Natural killer cell (primary cell): ENCODE data around the gene SPATA16. TPM values are rescaled to one million over a fixed set of nuclear protein-coding genes. Genes with fewer than 3 reads are reported as not detected.
"Not testable (repeated sequence)": the region's sequence is repeated elsewhere in the genome, so short reads cannot be mapped to it uniquely, and the experiment has no call there.

Experiments used
- ATAC-seq, 3 donors: fragments of 150-1000 bp in 2 of 3; fragments of 200-7000 bp in 1 of 3; cut with Tn5 transposase; 1 replicate in 1 of 3; 2 replicates in 2 of 3; pipeline ENCODE4 v1.10.0; 2021; ENCODE audit warnings: mild to moderate bottlenecking in 2 of 3, moderate library complexity in 2 of 3
- DNase-seq, 2 donors: peaks; one replicate each; pipeline versions ENCODE4 v3.0.0 to v3.0.0-alpha.2; 2013 to 2021; ENCODE audit warnings: mixed read lengths in 1 of 2
- H3K27ac ChIP-seq: one replicate; pipeline ENCODE4 v1.5.1; 2013; ENCODE audit warnings: mild to moderate bottlenecking, low read length
- H3K27me3 ChIP-seq: one replicate; pipeline ENCODE4 v1.6.1; 2013; ENCODE audit warnings: low read length; ENCODE audit not compliant: control insufficient read depth, insufficient read depth
- H3K36me3 ChIP-seq: one replicate; pipeline ENCODE4 v1.6.1; 2013; ENCODE audit warnings: low read length; ENCODE audit not compliant: control insufficient read depth, insufficient read depth
- H3K4me1 ChIP-seq: one replicate; pipeline ENCODE4 v1.6.1; 2013; ENCODE audit warnings: low read length; ENCODE audit not compliant: control insufficient read depth, insufficient read depth
- H3K4me3 ChIP-seq: one replicate; pipeline ENCODE4 v1.5.1; 2013; ENCODE audit warnings: low read length
- H3K9me3 ChIP-seq: one replicate; pipeline ENCODE4 v1.6.1; 2013; ENCODE audit warnings: low read length; ENCODE audit not compliant: control insufficient read depth, insufficient read depth
- H3K27ac Mint-ChIP-seq, 2 donors: one replicate each; pipeline ENCODE4 v1.8.0; 2022; ENCODE audit warnings: mild to moderate bottlenecking in 2 of 2, mixed read lengths in 2 of 2, moderate library complexity in 1 of 2
- H3K27me3 Mint-ChIP-seq, 2 donors: one replicate each; pipeline ENCODE4 v1.8.0; 2022; ENCODE audit warnings: low read depth in 2 of 2, mixed read lengths in 2 of 2
- H3K36me3 Mint-ChIP-seq: one replicate; pipeline ENCODE4 v1.8.0; 2022; ENCODE audit warnings: mixed read lengths
- H3K4me1 Mint-ChIP-seq, 2 donors: one replicate each; pipeline ENCODE4 v1.8.0; 2022; ENCODE audit warnings: mixed read lengths in 2 of 2
- H3K4me3 Mint-ChIP-seq: one replicate; pipeline ENCODE4 v1.8.0; 2022; ENCODE audit warnings: mild to moderate bottlenecking, moderate library complexity, mixed read lengths
- H3K9me3 Mint-ChIP-seq, 2 donors: one replicate each; pipeline ENCODE4 v1.8.0; 2022; ENCODE audit warnings: mixed read lengths in 2 of 2
- CTCF ChIP-seq: fragments of 200-600 bp; IDR thresholded peaks from one replicate; pipeline ENCODE4 v1.8.0; 2022; ENCODE audit warnings: antibody characterized with exemption
- WGBS: methylation state at CpG from one replicate; pipeline ENCODE4 v1.1.7; 2013; ENCODE audit warnings: missing lambda C conversion rate; ENCODE audit not compliant: insufficient coverage; 5-methylcytosine and 5-hydroxymethylcytosine counted together
- intact Hi-C: fragments of 100-400 bp; cut with micrococcal nuclease; formaldehyde crosslinking; loops from one replicate; pipeline ENCODE4 v1.14.2; 2022
- total RNA-seq, 4 donors: library from RNA; stranded (reverse); fragments of 120-200 nt in 1 of 4; gene quantifications; one replicate each; pipeline versions ENCODE4 v1.2.3 to v1.2.4, GENCODE V29; 2013 to 2022

SPATA16 gene
- total RNA-seq, 3 donors from 2014 or later (not counting 1 experiment from before 2014, with no cell fraction given): not detected

GRCh38 chr3:172903642-172904320 lies 237.3 kb downstream of the SPATA16 start:
- Histone ChIP-seq H3K9me3 (no peaks in the 10 kb centered on the region), H3K4me1 (no peaks in the 10 kb centered on the region), H3K4me3 (no peak overlapping the region), H3K36me3 (no peaks in the 10 kb centered on the region), H3K27me3 (no peaks in the 10 kb centered on the region), H3K27ac (no peak overlapping the region)
- Mint-ChIP-seq H3K4me1 (no peaks in the 10 kb centered on the region), H3K27me3 (peaks cover 0 to 12% of the 10 kb centered on the region in 2 donors), H3K36me3 (no peaks in the 10 kb centered on the region), H3K9me3 (peaks cover 0 to 2% of the 10 kb centered on the region in 2 donors), H3K27ac (no peak overlapping the region), H3K4me3 (no peak overlapping the region)
- ATAC-seq: no peak
- no peak for TF ChIP-seq CTCF
- intact Hi-C loops: no loop called here
- DNase-seq: no peak
- WGBS: 78% methylated on average over 3 of the region's 3 CpGs

GRCh38 chr3:172892158-172892557 lies 248.9 kb downstream of the SPATA16 start:
- Histone ChIP-seq H3K9me3 (no peaks in the 10 kb centered on the region), H3K27me3 (no peaks in the 10 kb centered on the region), H3K36me3 (no peaks in the 10 kb centered on the region), H3K27ac (no peak overlapping the region), H3K4me1 (no peaks in the 10 kb centered on the region), H3K4me3 (no peak overlapping the region)
- H3K4me3 Mint-ChIP-seq: no peak overlapping the region
- peaks cover 3% of the 10 kb centered on the region in 2 donors for H3K27me3 Mint-ChIP-seq
- TF ChIP-seq CTCF: no peak
- ATAC-seq (no peak), DNase-seq (no peak)
- H3K4me1 Mint-ChIP-seq: no peaks in the 10 kb centered on the region
- H3K9me3 Mint-ChIP-seq: peaks cover 2 to 3% of the 10 kb centered on the region in 2 donors
- WGBS: 86% methylated on average over 1 of the region's 2 CpGs
- H3K27ac Mint-ChIP-seq: no peak overlapping the region
- intact Hi-C loops: no loop called here
- no peaks in the 10 kb centered on the region for H3K36me3 Mint-ChIP-seq

GRCh38 chr3:172885704-172886103 lies 255.3 kb downstream of the SPATA16 start:
- H3K4me1 Mint-ChIP-seq: no peaks in the 10 kb centered on the region
- H3K4me3 ChIP-seq: no peak overlapping the region
- no peaks in the 10 kb centered on the region for H3K9me3 ChIP-seq
- ATAC-seq: no peak
- TF ChIP-seq CTCF: no peak
- intact Hi-C loops: no loop called here
- H3K9me3 Mint-ChIP-seq: peaks cover 2 to 3% of the 10 kb centered on the region in 2 donors
- no peak overlapping the region for H3K27ac ChIP-seq
- H3K27me3 Mint-ChIP-seq: no peaks in the 10 kb centered on the region
- 83% methylated on average over 1 of the region's 2 CpGs for WGBS
- no peak overlapping the region for H3K27ac Mint-ChIP-seq
- DNase-seq: no peak
- H3K4me3 Mint-ChIP-seq: no peak overlapping the region
- no peaks in the 10 kb centered on the region for H3K36me3 Mint-ChIP-seq
- H3K4me1 ChIP-seq: no peaks in the 10 kb centered on the region
- no peaks in the 10 kb centered on the region for H3K36me3 ChIP-seq
- peaks cover 2% of the 10 kb centered on the region for H3K27me3 ChIP-seq

GRCh38 chr3:172882563-172882962 lies 258.5 kb downstream of the SPATA16 start:
- no peak overlapping the region for H3K27ac Mint-ChIP-seq

GRCh38 chr3:172879381-172879780 lies 261.7 kb downstream of the SPATA16 start:
- H3K9me3 ChIP-seq, H3K27ac Mint-ChIP-seq, H3K4me3 ChIP-seq, H3K4me1 ChIP-seq, H3K27me3 ChIP-seq, H3K4me3 Mint-ChIP-seq, H3K9me3 Mint-ChIP-seq, H3K36me3 Mint-ChIP-seq, intact Hi-C loops, ATAC-seq, H3K36me3 ChIP-seq, H3K4me1 Mint-ChIP-seq, H3K27me3 Mint-ChIP-seq, DNase-seq, H3K27ac ChIP-seq: not testable (repeated sequence)
- WGBS: 70% methylated on average over 2 of the region's 2 CpGs

More at GRCh38 chr3:172882563-172882962, 258.5 kb downstream of the SPATA16 start:
- Mint-ChIP-seq H3K4me1 (no peaks in the 10 kb centered on the region), H3K4me3 (no peak overlapping the region), H3K36me3 (no peaks in the 10 kb centered on the region), H3K9me3 (peaks cover 2 to 7% of the 10 kb centered on the region in 2 donors), H3K27me3 (peaks cover 0 to 3% of the 10 kb centered on the region in 2 donors)
- WGBS: 63% methylated on average over 1 of the region's 1 CpG
- intact Hi-C loops: no loop called here
- Histone ChIP-seq H3K4me3 (no peak overlapping the region), H3K27ac (no peak overlapping the region), H3K4me1 (no peaks in the 10 kb centered on the region), H3K9me3 (no peaks in the 10 kb centered on the region), H3K36me3 (no peaks in the 10 kb centered on the region), H3K27me3 (peaks cover 2% of the 10 kb centered on the region)
- no peak for TF ChIP-seq CTCF
- ATAC-seq (no peak), DNase-seq (no peak)
